Mesothelial cell of epicardium (in vitro differentiated cells): Measurements from ENCODE around the gene SPZ1. TPM values are rescaled to one million over a fixed set of nuclear protein-coding genes. Genes with fewer than 3 reads are reported as not detected.
A peak's percentile ranks its signal among the peaks of the same experiment; 100 is the strongest.

ENCODE experiments used
- DNase-seq, 2 experiments: peaks; one replicate each; pipeline ENCODE4 v3.0.0; 2021; ENCODE audit warnings: low spot score in 2 of 2; ENCODE audit not compliant: unreplicated experiment in 2 of 2
- H3K27ac Mint-ChIP-seq: 2 replicates; pipeline ENCODE4 v1.8.0; 2021; ENCODE audit warnings: mixed read lengths
- H3K27me3 Mint-ChIP-seq: 2 replicates; pipeline ENCODE4 v1.8.0; 2021; ENCODE audit warnings: low read depth, mixed read lengths
- H3K36me3 Mint-ChIP-seq: 2 replicates; pipeline ENCODE4 v1.8.0; 2021; ENCODE audit warnings: mixed read lengths
- H3K4me1 Mint-ChIP-seq: 2 replicates; pipeline ENCODE4 v1.8.0; 2021; ENCODE audit warnings: mixed read lengths
- H3K4me3 Mint-ChIP-seq: 2 replicates; pipeline ENCODE4 v1.8.0; 2021; ENCODE audit warnings: mild to moderate bottlenecking, moderate library complexity, mixed read lengths
- H3K9me3 Mint-ChIP-seq: 2 replicates; pipeline ENCODE4 v1.8.0; 2021; ENCODE audit warnings: mixed read lengths
- CTCF ChIP-seq: fragments of 200-600 bp; sonication (generic); IDR thresholded peaks from one replicate; pipeline ENCODE4 v1.5.0; 2021; ENCODE audit warnings: antibody characterized with exemption; ENCODE audit not compliant: unreplicated experiment
- total RNA-seq: library from RNA; stranded (reverse); gene quantifications from 3 replicates; pipeline ENCODE4 v1.2.1, GENCODE V29; 2021

Gene SPZ1
- total RNA-seq, 1 donor from 2014 or later = not detected

- no peak overlapping the region for H3K27ac Mint-ChIP-seq
- no peak overlapping the region for H3K4me3 Mint-ChIP-seq
- H3K4me1 Mint-ChIP-seq = no peaks in the 10 kb centered on the region
- TF ChIP-seq CTCF = no peak
- no peaks in the 10 kb centered on the region for H3K27me3 Mint-ChIP-seq
- peaks cover 2% of the 10 kb centered on the region for H3K36me3 Mint-ChIP-seq
- DNase-seq = no peak
- peaks cover 9% of the 10 kb centered on the region for H3K9me3 Mint-ChIP-seq
Observed at GRCh38 chr5:80309871-80310665, 9.7 kb upstream of the SPZ1 start.

- H3K9me3 Mint-ChIP-seq = peaks cover 14% of the 10 kb centered on the region
- no peak overlapping the region for H3K4me3 Mint-ChIP-seq
- peaks cover 2% of the 10 kb centered on the region for H3K36me3 Mint-ChIP-seq
- DNase-seq = no peak
- no peak overlapping the region for H3K27ac Mint-ChIP-seq
- TF ChIP-seq CTCF = no peak
- H3K4me1 Mint-ChIP-seq = peaks cover 9% of the 10 kb centered on the region
- H3K27me3 Mint-ChIP-seq = no peaks in the 10 kb centered on the region
Observed at GRCh38 chr5:80315244-80315643, 4.6 kb upstream of the SPZ1 start.

GRCh38 chr5:80318212-80318611 is 1.6 kb upstream of the SPZ1 start:
- H3K4me3 Mint-ChIP-seq = no peak overlapping the region
- no peaks in the 10 kb centered on the region for H3K36me3 Mint-ChIP-seq
- H3K27me3 Mint-ChIP-seq = peaks cover 3% of the 10 kb centered on the region
- no peak for DNase-seq
- peaks cover 16% of the 10 kb centered on the region for H3K9me3 Mint-ChIP-seq
- no peak for TF ChIP-seq CTCF
- H3K27ac Mint-ChIP-seq = peak overlapping the region; percentile 61
- H3K4me1 Mint-ChIP-seq = peaks cover 9% of the 10 kb centered on the region

- Mint-ChIP-seq H3K9me3 (peaks cover 9% of the 10 kb centered on the region), H3K27ac (no peak overlapping the region), H3K4me3 (no peak overlapping the region), H3K27me3 (peaks cover 3% of the 10 kb centered on the region), H3K36me3 (no peaks in the 10 kb centered on the region), H3K4me1 (peaks cover 5% of the 10 kb centered on the region)
- no peak for DNase-seq
- no peak for TF ChIP-seq CTCF
Observed at GRCh38 chr5:80324912-80325311, 5.1 kb downstream of the SPZ1 start.

GRCh38 chr5:80326468-80326867 is 6.7 kb downstream of the SPZ1 start:
- Mint-ChIP-seq H3K4me1 (peaks cover 5% of the 10 kb centered on the region), H3K36me3 (no peaks in the 10 kb centered on the region), H3K9me3 (no peaks in the 10 kb centered on the region), H3K4me3 (no peak overlapping the region), H3K27me3 (no peaks in the 10 kb centered on the region), H3K27ac (peak overlapping the region; percentile 21)
- TF ChIP-seq CTCF = no peak
- no peak for DNase-seq
